HCT116 (cell line): ENCODE measurements around the gene GPR12. TPM values are rescaled to one million over a fixed set of nuclear protein-coding genes. Genes with fewer than 3 reads are reported as not detected.

Source experiments
- ATAC-seq: fragments of 200-7000 bp; cut with Tn5 transposase; 2 replicates; pipeline ENCODE4 v1.9.1; 2020; ENCODE audit warnings: mild to moderate bottlenecking, moderate library complexity
- BruUV-seq: library from RNA; stranded (reverse); fragments of 400-500 nt; replicated peaks from 2 replicates; lab custom pipeline; 2021; lab: Mats Ljungman, UMichigan
- CTCF ChIA-PET: fragments of 300-600 bp; sonication (Branson Sonifier 250); formaldehyde crosslinking; loops from one replicate; lab custom pipeline; 2021; ENCODE audit warnings: antibody characterized with exemption; lab: Charles Lee
- POLR2A ChIA-PET: fragments of 300-600, 350-600 bp; sonication (Branson Sonifier 250); formaldehyde crosslinking; loops from one replicate; lab custom pipeline; 2021; ENCODE audit warnings: antibody characterized with exemption; lab: Charles Lee
- RAD21 ChIA-PET, 2 experiments: fragments of 300-600 bp; sonication (Branson Sonifier 250); formaldehyde crosslinking; loops; one replicate each; lab custom pipeline; 2023; ENCODE audit warnings: low total read pairs in 2 of 2; ENCODE audit not compliant: uncharacterized antibody in 2 of 2, unreplicated experiment in 2 of 2, low non-redundant PET in 1 of 2; lab: Charles Lee
- DNase-seq: peaks from one replicate; pipeline ENCODE4 v3.0.0-alpha.2; 2010; ENCODE audit warnings: low read depth, low spot score
- H2AFZ ChIP-seq: fragments of 200-600 bp; shearing (Covaris generic), sonication (generic); 2 replicates; pipeline ENCODE4 v1.6.1; 2017; ENCODE audit warnings: low read depth, mixed run types, mixed read lengths, antibody characterized with exemption, low read length; ENCODE audit not compliant: poor library complexity, severe bottlenecking
- H3K27ac ChIP-seq: 2 replicates; pipeline ENCODE4 v1.5.1; 2012; ENCODE audit warnings: low read depth, low read length
- H3K27me3 ChIP-seq: fragments of 200-600 bp; sonication (generic); 2 replicates; pipeline ENCODE4 v1.6.1; 2016; ENCODE audit warnings: mixed run types, low read length, mixed read lengths; ENCODE audit not compliant: insufficient read depth
- H3K36me3 ChIP-seq, 2 experiments: fragments of 200-500 bp in 1 of 2; fragments of 200-600 bp in 1 of 2; sonication (Bioruptor generic) in 1 of 2; sonication (generic) in 1 of 2; 2 replicates each; pipeline versions ENCODE4 v1.5.1 to v1.6.1; 2014 to 2016; ENCODE audit warnings: low read length in 2 of 2, inconsistent platforms in 1 of 2, mixed read lengths in 1 of 2, mixed run types in 1 of 2; ENCODE audit not compliant: insufficient read depth in 2 of 2, control insufficient read depth in 1 of 2
- H3K4me1 ChIP-seq, 2 experiments: fragments of 200-600 bp in 1 of 2; sonication (generic) in 1 of 2; 2 replicates each; pipeline versions ENCODE4 v1.5.1 to v1.6.1; 2012 to 2017; ENCODE audit warnings: low read length in 2 of 2, inconsistent platforms in 1 of 2, mild to moderate bottlenecking in 1 of 2, mixed read lengths in 1 of 2, mixed run types in 1 of 2, moderate library complexity in 1 of 2; ENCODE audit not compliant: insufficient read depth in 2 of 2, control insufficient read depth in 1 of 2
- H3K4me2 ChIP-seq: fragments of 200-600 bp; sonication (generic); 2 replicates; pipeline ENCODE4 v1.6.1; 2017; ENCODE audit warnings: mixed run types, low read length, mixed read lengths
- H3K4me3 ChIP-seq, 2 experiments: fragments of 200-600 bp in 1 of 2; sonication (generic) in 1 of 2; replicated peaks in 1 of 2; 2 replicates each; pipeline ENCODE4 v1.5.1; 2011 to 2016; ENCODE audit warnings: low read length in 2 of 2, control low read depth in 1 of 2, low read depth in 1 of 2, mild to moderate bottlenecking in 1 of 2, mixed read lengths in 1 of 2, mixed run types in 1 of 2
- H3K79me2 ChIP-seq: fragments of 200-600 bp; sonication (generic); 2 replicates; pipeline ENCODE4 v1.6.1; 2017; ENCODE audit warnings: mild to moderate bottlenecking, mixed run types, low read length, moderate library complexity, mixed read lengths; ENCODE audit not compliant: insufficient read depth
- H3K9ac ChIP-seq: fragments of 200-600 bp; sonication (generic); 2 replicates; pipeline ENCODE4 v1.6.1; 2016; ENCODE audit warnings: low read length, mixed read lengths
- H3K9me2 ChIP-seq: fragments of 200-600 bp; sonication (generic), shearing (Covaris generic); 2 replicates; pipeline ENCODE4 v1.6.1; 2017; ENCODE audit warnings: mixed run types, mild to moderate bottlenecking, moderate library complexity; ENCODE audit not compliant: insufficient read depth
- H3K9me3 ChIP-seq, 2 experiments: fragments of 200-500 bp in 1 of 2; fragments of 200-600 bp in 1 of 2; sonication (Bioruptor generic) in 1 of 2; sonication (generic) in 1 of 2; 2 replicates each; pipeline ENCODE4 v1.6.1; 2014 to 2017; ENCODE audit warnings: low read length in 2 of 2, mixed read lengths in 2 of 2, inconsistent platforms in 1 of 2, low read depth in 1 of 2, mild to moderate bottlenecking in 1 of 2, mixed run types in 1 of 2, moderate library complexity in 1 of 2; ENCODE audit not compliant: control insufficient read depth in 1 of 2, insufficient read depth in 1 of 2
- H4K20me1 ChIP-seq: fragments of 200-600 bp; sonication (generic), shearing (Covaris generic); 2 replicates; pipeline ENCODE4 v1.6.1; 2017; ENCODE audit warnings: mixed run types, mild to moderate bottlenecking, moderate library complexity; ENCODE audit not compliant: insufficient read depth
- ATF3 ChIP-seq: IDR thresholded peaks from 2 replicates; pipeline ENCODE4 v1.6.1; 2012
- CBX3 ChIP-seq: IDR thresholded peaks from 2 replicates; pipeline ENCODE4 v1.6.1; 2012; ENCODE audit warnings: low read depth
- EGR1 ChIP-seq: IDR thresholded peaks from 2 replicates; pipeline ENCODE4 v1.6.1; 2012; ENCODE audit warnings: low read depth
- EZH2phosphoT487 ChIP-seq: fragments of 200-600 bp; IDR thresholded peaks from 2 replicates; pipeline ENCODE4 v1.6.1; 2018; ENCODE audit warnings: antibody characterized with exemption, borderline replicate concordance
- POLR2A ChIP-seq: IDR thresholded peaks from 2 replicates; pipeline ENCODE4 v1.7.0; 2011; ENCODE audit warnings: borderline replicate concordance; ENCODE audit not compliant: insufficient read depth, insufficient read length; ENCODE audit errors: extremely low read depth
- REST ChIP-seq: IDR thresholded peaks from 2 replicates; pipeline ENCODE4 v1.6.1; 2012; ENCODE audit warnings: low read depth
- ZFX ChIP-seq: fragments of 450-650 bp; IDR thresholded peaks from 2 replicates; pipeline ENCODE4 v1.6.1; 2017
- intact Hi-C: fragments of 100-400 bp; cut with micrococcal nuclease; formaldehyde crosslinking; loops from 2 replicates; pipeline ENCODE4 v1.10.0; 2022
- total RNA-seq: library from RNA; stranded (reverse); gene quantifications from one replicate; pipeline ENCODE4 v1.2.1, GENCODE V29; 2021; ENCODE audit not compliant: unreplicated experiment
- TF ChIP-seq, protein P1 (sequence below), 3 experiments: fragments of 200-600 bp in 1 of 3; sonication (generic) in 1 of 3; IDR thresholded peaks in 2 of 3; conservative IDR thresholded peaks in 1 of 3; 2 replicates each; pipeline ENCODE4 v1.5.1; 2012 to 2017; ENCODE audit warnings: low read depth in 2 of 3, low read length in 2 of 3, antibody characterized with exemption in 1 of 3, borderline replicate concordance in 1 of 3, control low read depth in 1 of 3, mild to moderate bottlenecking in 1 of 3, mixed read lengths in 1 of 3, mixed run types in 1 of 3, moderate library complexity in 1 of 3; ENCODE audit not compliant: insufficient read depth in 1 of 3
- TF ChIP-seq, protein P2 (sequence below): IDR thresholded peaks from 2 replicates; pipeline ENCODE4 v1.6.1; 2012
- TF ChIP-seq, protein P3 (sequence below): IDR thresholded peaks from 2 replicates; pipeline ENCODE4 v1.6.1; 2011; ENCODE audit warnings: mild to moderate bottlenecking, low read length, moderate library complexity; ENCODE audit not compliant: insufficient replicate concordance; ENCODE audit errors: extremely low read depth

Gene GPR12
- total RNA-seq, 1 experiment from 2014 or later: not detected

DNA sequence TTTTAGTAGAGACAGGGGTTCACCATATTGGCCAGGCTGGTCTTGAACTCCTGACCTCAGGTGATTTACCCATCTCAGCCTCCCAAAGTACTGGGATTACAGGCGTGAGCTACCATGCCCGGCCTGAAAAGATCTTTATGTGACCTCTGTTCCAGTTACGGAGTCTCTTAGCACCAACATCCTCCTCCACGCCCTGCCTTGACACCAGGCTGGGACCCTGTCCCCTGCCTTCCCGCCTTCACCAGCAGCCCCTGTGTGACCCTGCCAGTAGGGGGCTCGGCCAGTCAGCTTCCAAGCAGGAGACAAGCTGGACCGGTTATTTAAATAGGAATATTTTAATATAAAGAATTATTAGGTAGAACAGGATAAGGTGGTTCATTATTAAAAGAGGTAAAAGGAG is 54.2 kb downstream of the GPR12 start:
- Histone ChIP-seq H3K4me2 (no peak overlapping the region), H3K27ac (no peak overlapping the region), H3K9ac (no peak overlapping the region), H3K79me2 (no peaks in the 10 kb centered on the region), H3K9me2 (no peaks in the 10 kb centered on the region), H3K27me3 (peaks cover 16% of the 10 kb centered on the region), H3K36me3 (no peaks in the 10 kb centered on the region)
- POLR2A ChIA-PET: no interaction called here
- CTCF ChIA-PET: interaction anchor here (0.6 to 1.8 kb wide), 4 partner anchors 8 to 224 kb away, joined by 3 to 9 read pairs (median 4); no protein-coding TSS in a partner anchor
- ATAC-seq: no peak
- RAD21 ChIA-PET: interaction anchor here in 1 of 2 experiments (0.8 kb wide), 1 partner anchor 224 kb away, joined by 4 read pairs; no protein-coding TSS in a partner anchor
- TF ChIP-seq, protein P1, sequence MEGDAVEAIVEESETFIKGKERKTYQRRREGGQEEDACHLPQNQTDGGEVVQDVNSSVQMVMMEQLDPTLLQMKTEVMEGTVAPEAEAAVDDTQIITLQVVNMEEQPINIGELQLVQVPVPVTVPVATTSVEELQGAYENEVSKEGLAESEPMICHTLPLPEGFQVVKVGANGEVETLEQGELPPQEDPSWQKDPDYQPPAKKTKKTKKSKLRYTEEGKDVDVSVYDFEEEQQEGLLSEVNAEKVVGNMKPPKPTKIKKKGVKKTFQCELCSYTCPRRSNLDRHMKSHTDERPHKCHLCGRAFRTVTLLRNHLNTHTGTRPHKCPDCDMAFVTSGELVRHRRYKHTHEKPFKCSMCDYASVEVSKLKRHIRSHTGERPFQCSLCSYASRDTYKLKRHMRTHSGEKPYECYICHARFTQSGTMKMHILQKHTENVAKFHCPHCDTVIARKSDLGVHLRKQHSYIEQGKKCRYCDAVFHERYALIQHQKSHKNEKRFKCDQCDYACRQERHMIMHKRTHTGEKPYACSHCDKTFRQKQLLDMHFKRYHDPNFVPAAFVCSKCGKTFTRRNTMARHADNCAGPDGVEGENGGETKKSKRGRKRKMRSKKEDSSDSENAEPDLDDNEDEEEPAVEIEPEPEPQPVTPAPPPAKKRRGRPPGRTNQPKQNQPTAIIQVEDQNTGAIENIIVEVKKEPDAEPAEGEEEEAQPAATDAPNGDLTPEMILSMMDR (IDR thresholded peaks at IDR 0.05 in 2 of 3, conservative IDR thresholded peaks at IDR 0.05 in 1 of 3; ENCODE audit: borderline replicate concordance in 1 of 3, insufficient read depth in 1 of 3, low read depth in 2 of 3, low read length in 2 of 3): 0 out of 6 replicates have a peak, but pooled peaks of 1 of the 3 experiments have one; percentile 10
- TF ChIP-seq EGR1: no peak
- TF ChIP-seq, all 23 proteins: peak for 1
- intact Hi-C loops: loop anchor here (10.0 kb wide), 1 partner anchor 1132 kb away; no protein-coding TSS in a partner anchor
- Histone ChIP-seq H3K9me3 (no peaks in the 10 kb centered on the region), H2AFZ (no peak overlapping the region), H3K4me3 (no peak overlapping the region), H3K4me1 (no peaks in the 10 kb centered on the region), H4K20me1 (no peaks in the 10 kb centered on the region)
- no TSS peak for BruUV-seq
- DNase-seq: no peak

DNA sequence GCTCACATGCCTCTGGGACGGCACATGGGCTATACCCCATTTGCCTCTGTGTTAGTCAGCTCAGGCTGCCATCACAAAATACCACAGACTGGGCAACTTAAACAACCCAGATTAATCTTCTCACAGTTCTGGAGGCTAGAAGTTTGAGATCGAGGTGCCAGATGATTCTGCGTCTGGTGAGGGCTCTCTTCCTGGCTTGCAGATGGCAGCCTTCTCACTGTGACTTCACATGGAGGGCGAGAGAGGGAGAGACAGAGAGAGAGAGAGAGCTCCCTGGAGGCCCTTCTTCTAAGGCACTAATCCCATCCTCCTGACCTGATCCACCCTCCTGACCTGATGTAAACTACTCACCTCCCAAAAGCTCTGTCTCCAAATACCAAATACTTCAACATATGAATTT is 55.0 kb downstream of the GPR12 start:
- Histone ChIP-seq H4K20me1 (no peaks in the 10 kb centered on the region), H3K9ac (no peak overlapping the region), H3K4me2 (no peak overlapping the region), H2AFZ (no peak overlapping the region), H3K4me1 (no peaks in the 10 kb centered on the region), H3K36me3 (no peaks in the 10 kb centered on the region), H3K27me3 (peaks cover 9% of the 10 kb centered on the region), H3K9me3 (no peaks in the 10 kb centered on the region), H3K79me2 (no peaks in the 10 kb centered on the region), H3K4me3 (no peak overlapping the region), H3K9me2 (no peaks in the 10 kb centered on the region), H3K27ac (no peak overlapping the region)
- RAD21 ChIA-PET: no interaction called here
- CTCF ChIA-PET: interaction anchor here (1.4 to 1.8 kb wide), 2 partner anchors 167 to 225 kb away, joined by 5 to 9 read pairs; no protein-coding TSS in a partner anchor
- no TSS peak for BruUV-seq
- no peak for ATAC-seq
- intact Hi-C loops: loop anchor here (10.0 kb wide), 1 partner anchor 1131 kb away; no protein-coding TSS in a partner anchor
- POLR2A ChIA-PET: no interaction called here
- no peak for DNase-seq
- TF ChIP-seq REST (no peak), ZFX (no peak), EZH2phosphoT487 (no peak), EGR1 (no peak), ATF3 (no peak), POLR2A (no peak), CBX3 (no peak)
- TF ChIP-seq, protein P2, sequence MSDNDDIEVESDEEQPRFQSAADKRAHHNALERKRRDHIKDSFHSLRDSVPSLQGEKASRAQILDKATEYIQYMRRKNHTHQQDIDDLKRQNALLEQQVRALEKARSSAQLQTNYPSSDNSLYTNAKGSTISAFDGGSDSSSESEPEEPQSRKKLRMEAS: no peak
- TF ChIP-seq, protein P3, sequence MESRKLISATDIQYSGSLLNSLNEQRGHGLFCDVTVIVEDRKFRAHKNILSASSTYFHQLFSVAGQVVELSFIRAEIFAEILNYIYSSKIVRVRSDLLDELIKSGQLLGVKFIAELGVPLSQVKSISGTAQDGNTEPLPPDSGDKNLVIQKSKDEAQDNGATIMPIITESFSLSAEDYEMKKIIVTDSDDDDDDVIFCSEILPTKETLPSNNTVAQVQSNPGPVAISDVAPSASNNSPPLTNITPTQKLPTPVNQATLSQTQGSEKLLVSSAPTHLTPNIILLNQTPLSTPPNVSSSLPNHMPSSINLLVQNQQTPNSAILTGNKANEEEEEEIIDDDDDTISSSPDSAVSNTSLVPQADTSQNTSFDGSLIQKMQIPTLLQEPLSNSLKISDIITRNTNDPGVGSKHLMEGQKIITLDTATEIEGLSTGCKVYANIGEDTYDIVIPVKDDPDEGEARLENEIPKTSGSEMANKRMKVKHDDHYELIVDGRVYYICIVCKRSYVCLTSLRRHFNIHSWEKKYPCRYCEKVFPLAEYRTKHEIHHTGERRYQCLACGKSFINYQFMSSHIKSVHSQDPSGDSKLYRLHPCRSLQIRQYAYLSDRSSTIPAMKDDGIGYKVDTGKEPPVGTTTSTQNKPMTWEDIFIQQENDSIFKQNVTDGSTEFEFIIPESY: no peak
